Ecto neural progenitor cell (in vitro differentiated cells): Measurements from ENCODE around the gene CCL3.
"Not testable (repeated sequence)": the region's sequence is repeated elsewhere in the genome, so short reads cannot be mapped to it uniquely, and the experiment has no call there.

ENCODE experiments used
- DNase-seq: peaks from one replicate; pipeline ENCODE4 v3.0.0-alpha.2; 2018; ENCODE audit warnings: low spot score

The CCL3 gene

DNA sequence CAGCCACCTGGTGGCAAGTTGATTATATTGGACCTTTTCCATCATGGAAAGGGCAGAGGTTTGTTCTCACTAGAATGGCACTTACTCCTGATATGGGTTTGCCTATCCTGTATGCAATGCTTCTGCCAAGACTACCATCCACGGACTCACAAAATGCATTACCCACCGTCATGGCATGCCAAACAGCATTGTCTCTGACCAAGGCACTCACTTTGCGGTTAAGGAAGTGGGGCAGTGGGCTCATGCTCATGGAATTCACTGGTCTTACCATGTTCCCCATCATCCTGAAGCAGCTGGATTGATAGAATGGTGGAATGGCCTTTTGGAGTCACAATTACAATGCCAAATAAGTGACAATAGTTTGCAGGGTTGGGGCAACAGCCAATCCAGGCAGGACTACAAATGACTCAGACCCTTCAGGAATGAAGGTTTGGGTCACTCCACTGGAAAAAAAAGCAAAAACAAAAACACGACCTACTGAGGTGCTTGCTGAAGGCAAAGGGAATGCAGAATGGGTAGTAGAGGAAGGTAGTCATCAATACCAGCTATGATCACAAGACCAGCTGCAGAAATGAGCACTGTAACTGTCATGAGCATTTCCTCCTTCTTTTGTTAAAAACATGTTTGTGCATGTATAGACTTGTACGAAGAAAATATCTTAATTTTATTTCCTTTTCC lies 25.2 kb upstream of the CCL3 start:
- not testable (repeated sequence) for DNase-seq

DNA sequence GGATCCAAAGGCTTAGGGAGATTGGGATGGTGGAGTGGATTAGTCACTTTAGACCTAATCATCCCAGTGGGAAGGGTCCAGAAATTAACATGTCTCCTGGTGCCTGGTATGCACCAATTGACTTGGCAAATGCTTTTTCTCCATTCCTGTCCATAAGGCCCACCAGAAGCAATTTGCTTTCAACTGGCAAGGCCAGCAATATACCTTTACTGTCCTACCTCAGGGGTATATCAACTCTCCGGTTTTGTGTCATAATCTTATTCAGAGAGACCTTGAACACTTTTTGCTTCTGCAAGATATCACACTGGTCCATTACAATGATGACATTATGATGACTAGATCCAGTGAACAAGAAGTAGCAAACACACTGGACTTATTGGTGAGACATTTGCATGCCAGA lies 23.2 kb upstream of the CCL3 start:
- not testable (repeated sequence) for DNase-seq

DNA sequence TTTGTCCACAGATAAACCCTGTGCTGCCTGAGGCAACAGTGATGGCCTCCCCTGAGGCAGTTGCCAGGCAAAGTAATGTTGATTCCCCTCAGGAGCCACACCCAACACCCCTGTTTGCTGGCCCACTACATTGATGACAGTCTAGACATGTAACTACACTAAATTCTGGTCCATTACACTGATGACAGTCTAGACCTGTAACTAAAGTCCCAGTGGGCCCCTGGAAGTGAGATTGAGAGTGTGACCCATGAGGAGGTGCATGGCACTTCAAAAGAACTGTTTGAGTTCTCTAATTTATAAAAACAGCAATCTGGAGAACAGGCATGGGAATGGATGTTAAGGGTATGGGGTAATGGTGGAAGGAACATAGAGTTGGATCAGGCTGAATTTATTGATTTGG lies 22.6 kb upstream of the CCL3 start:
- no peak for DNase-seq

DNA sequence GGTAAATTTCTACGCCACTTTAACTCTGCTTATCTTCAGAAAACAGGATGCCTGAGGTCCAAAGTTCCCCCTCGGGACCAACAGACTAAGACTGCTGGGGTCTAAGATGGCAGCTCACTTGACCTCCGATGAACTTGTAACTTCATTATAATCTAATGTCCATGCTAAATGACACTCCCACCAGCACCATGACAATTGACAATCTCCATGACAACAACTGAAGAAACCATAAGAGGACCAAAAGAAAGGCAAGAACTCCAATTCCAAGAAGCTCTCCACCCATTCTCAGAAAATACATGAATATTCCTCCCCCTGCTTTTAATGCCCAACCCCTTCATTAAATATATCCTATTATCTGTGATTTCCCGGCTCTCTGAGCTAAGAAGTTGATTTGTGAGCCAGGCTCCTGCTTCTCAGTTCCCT lies 21.1 kb upstream of the CCL3 start:
- no peak for DNase-seq

DNA sequence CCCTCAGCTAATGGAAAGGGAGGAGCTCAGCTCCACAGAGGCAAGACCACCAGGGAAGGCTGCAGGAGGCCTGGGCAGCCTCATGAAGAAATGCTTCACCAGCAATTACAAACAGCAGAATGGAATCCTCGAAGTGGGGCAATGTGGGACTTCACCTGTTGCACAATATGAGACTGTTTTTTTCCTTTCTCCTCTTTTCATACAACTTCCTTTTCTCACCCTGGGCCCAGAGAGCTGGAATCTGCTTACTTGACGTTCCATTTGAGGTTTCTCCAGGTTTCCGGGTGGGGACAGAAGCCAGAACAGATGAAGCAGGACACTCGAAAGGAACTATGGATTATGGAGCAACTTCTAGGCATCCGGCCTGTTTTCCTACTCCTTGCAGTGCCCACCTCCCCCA lies 18.3 kb upstream of the CCL3 start:
- DNase-seq: not testable (repeated sequence)

DNA sequence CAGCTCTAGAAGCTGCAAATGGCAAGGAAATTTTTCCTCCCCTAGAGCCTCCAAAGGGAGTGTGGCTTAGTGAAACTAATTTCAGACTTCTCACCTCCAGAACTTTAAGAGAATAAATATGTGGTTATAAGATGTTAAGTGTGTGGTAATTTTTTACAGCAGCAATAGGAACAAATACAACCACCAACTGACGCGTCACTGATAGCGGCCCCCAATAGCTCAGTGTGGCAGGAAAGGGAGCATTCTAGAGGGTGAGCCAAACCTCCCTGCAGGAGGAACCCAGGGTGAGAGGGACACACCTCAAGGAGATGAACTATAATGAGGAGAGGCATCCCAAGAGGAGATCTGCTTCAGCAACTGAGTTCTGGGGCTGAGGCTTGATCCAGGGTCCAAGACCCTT lies 17.7 kb upstream of the CCL3 start:
- no peak for DNase-seq

DNA sequence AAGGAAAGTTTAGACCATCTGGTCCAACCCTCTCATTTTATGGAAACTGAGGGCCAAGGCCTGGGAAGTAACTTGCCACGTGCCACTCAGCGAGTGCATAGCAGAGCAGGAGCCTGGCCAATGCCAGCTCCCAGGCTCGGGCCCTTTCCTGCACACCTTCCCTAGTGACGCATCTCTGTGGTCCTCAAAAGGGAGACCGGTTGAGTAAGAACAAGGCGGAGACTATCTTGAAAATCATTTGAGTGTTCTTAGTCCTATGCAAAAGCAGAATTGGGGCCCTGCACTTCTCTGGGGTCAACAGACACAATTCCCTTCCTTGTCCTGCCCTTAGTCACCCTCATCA lies 16.5 kb upstream of the CCL3 start:
- no peak for DNase-seq

DNA sequence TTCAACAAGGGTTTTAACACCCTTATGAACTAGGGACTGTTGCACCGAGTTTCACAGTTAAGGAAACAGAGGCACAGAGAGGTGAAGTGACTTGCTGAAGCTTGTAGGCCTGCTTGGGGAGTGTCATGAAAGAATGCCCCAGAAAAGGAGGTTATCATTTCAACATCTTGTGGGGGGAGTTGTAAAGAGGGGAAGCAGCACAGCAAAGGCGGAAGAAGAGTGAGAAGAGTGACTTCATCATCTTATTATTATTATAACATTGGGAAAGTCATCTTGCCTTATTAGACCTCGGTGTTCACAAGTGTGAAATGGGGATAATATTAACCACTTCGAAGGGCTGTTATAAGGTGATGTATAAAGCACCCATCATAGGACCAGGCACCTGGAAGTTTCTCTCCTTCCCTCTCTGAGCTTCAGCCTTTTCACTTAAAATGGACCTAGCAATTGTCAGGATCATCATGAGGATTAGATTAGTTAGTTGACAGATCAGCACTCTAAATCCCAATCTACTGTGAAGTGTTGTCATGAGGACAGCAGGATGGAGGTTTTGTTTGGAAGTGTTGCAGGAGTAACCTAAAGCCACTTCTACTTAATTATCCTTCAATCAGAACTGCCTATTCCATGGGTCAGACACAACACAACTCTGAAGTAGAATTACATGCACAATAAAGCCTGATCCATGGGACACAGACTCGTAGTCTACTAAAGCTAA lies 16.0 kb upstream of the CCL3 start:
- no peak for DNase-seq

DNA sequence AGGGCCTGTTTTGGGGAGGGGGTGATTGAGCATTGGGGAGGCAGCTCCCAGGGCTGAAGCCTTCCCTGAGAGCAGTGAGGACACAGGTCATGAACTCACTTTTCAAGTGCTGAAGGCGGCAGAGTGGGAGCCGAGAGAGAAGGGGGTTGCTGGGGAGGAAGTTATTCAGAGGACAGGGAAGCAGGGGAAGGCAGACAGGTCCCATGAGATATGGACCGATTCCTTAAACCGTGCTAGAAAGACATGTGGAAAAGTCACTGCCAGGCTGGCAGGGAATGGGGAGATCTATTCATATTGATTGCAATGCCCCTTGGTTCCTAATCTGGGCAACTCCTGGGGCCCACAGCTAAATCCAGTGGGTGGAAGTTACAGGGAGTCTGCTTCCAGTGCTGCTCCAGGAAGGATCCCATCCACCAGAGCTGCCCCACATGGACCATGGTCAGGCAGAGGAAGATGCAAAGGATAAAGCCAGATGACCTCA lies 14.8 kb upstream of the CCL3 start:
- no peak for DNase-seq

DNA sequence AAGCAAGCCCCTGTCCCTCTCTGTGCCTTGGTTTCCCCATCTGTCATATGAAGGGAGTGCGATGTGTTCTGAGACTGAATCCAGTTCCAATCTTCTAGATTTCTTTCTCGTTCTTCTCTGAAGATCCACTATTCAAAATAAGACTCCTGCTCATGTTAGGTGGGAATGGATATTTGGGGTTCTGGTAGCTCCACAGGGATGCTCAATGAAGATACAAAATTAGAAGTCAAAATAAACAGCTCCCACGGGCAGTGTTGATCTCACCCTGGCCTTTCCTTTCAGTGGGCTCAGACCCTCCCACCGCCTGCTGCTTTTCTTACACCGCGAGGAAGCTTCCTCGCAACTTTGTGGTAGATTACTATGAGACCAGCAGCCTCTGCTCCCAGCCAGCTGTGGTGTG lies 14.3 kb upstream of the CCL3 start:
- not testable (repeated sequence) for DNase-seq

DNA sequence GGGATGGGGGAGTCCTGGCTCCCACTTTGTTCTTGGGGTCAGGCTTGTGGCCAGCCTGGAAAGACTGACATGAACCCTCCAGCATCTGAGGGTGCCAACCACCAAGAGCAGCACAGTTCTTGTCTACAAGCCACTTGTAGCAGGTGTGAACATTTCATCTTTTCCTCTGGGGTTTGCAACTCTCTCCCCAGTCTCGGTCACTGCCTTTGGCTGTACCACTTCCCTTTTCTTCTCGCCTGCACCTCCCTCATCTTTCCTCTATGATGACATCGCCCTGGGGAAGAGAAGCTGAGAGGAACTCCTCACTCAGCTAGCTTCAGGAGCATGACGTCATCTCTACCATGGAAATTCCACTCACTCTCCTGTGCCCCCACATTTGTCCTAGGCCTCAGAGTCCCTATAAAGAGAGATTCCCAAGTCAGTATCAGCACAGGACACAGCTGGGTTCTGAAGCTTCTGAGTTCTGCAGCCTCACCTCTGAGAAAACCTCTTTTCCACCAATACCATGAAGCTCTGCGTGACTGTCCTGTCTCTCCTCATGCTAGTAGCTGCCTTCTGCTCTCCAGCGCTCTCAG lies 13.5 kb upstream of the CCL3 start, which contains the start of gene CCL4:
CCL4 (plus strand) TSS at position 427 of the 575 bp plus-strand sequence; CDS start at position 506, 79 bp downstream.
- DNase-seq: not testable (repeated sequence)

DNA sequence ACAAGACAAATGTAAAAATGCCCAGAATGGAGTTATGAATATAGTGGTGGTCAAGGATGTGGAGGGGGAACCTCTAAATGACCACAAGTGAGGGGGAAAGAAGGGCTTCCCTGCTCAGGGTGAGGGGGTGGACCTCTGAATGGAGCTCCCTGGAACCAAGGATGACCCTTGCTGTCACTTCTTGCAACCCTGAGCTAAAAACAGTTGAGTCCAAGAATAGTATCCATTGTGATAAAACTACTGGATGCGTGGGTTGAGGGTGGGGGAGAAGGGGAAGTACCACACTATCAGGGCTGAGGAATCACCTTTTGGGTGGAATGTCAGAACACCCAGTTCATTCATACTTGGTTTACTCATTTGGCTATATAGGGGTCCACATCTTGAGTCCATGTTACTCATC lies 9.1 kb upstream of the CCL3 start:
- DNase-seq: not testable (repeated sequence)

DNA sequence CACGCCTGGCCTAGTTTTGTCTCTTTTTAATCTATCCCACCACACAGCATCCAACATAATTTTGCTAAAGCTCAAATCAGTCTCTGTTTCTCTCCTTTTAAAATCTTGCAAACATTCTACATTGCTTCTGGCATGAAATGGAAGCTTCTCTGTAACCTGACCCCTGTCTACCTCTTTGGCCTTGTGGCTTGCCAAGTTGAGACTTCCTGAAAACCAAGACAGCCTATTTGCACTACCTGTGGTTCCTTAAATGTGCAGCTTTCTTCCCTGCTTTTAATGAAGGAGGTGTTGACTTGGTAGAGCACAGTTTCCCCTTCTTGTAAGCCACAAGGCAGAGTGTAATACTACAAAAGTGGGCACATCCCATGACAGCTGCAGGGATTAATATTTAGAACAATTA lies 6.0 kb upstream of the CCL3 start:
- DNase-seq: no peak

DNA sequence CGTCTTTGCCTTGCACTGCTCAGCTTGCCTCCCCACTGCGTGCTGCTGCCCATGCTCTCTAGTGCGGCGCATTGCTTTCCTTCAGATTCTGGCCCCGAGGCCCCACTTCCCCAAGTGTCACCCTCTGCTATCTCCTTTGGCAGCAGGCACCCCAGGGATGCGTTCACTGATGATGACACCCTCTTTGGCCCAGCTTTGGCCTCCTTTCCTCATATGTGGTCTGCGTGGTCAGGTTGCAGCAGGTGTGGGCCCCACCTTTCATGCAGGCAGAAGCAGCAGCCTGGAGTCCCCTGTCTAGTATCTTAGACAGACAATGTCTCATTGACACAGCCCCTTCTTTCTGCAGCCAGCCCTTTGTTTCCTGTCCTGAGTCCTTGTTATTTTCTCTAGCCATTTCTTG lies 4.8 kb upstream of the CCL3 start:
- no peak for DNase-seq

DNA sequence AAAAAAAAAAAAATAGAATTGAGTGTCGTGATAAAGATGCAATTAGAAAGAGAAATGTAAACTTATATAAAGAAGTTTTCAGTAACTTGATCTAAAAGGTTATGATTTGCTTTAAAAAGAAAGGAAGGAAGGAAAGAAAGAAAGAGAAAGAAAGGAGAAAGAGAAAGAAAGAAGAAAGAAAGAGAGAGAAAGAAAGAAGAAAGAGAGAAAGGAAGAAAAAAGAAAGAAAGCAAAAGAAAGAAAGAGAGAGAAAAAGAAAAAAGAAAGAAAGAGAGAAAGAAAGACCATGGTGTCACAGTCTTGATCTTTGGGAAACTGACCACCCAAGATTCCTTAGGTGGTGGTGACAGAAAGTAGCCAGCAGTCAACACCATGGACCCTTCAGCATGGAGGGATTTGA lies 4.3 kb upstream of the CCL3 start:
- no peak for DNase-seq

DNA sequence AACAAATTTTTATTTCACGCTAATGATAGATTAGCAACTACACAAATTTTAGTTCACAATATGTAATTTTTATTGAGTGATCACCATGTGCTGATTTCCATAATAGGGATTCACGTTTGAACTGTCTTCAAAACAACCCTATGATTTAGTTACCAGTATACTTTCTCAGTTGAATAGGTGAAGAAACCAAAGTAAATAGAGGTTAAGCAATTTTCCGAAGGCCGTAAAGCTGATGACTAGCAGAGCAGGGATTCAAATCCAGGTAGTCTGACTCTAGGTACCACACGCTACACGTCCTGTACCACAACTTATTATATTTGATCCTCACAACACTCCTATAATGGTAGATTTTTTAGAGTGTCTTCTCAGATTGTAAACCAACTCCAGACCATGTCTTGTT lies 2.8 kb upstream of the CCL3 start:
- not testable (repeated sequence) for DNase-seq

DNA sequence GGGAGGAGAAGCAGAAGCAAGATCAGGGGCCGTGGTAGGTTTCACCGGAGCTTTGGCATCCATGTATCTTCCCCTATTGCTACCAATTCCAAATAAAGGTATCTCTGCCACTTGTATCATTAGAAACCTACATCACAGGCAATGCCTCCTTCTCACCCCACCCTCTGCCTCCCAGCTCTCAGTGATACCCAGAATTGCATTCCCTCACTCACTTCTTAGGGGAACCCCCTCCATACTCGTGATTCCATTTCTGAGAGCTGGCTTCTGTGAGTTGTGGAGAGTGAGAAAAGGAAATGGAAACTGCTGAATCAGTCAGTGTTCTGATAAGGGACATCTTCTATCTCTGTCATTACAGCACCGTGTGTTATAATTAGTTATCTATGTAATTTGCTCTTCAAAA lies 2.3 kb upstream of the CCL3 start:
- no peak for DNase-seq

DNA sequence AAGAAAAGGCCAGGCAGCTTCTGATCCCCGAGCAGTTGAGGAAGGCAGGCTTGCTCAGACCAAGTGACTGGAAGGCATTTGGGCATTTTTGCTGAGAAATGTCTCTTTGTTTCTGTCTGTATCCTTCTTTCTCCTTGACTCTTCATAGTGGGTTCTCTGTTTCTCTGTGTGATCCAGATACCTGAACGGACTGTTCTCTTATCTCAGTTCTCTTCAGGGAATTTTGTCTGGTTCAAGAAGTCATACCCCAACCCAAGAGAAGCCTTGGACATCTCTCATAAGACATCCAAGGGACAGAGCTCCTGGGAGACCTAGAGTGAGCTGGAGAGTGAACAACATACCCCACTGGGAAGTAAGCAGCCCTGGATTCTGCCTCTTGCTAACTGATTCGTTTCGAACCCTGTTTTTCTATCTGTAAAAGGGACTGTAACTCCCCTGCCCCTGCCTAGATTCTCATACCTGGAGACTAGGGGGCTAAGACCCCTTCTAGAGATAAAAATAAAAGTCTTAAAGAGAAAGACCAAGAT lies 541 bp downstream of the CCL3 start:
- no peak for DNase-seq

DNA sequence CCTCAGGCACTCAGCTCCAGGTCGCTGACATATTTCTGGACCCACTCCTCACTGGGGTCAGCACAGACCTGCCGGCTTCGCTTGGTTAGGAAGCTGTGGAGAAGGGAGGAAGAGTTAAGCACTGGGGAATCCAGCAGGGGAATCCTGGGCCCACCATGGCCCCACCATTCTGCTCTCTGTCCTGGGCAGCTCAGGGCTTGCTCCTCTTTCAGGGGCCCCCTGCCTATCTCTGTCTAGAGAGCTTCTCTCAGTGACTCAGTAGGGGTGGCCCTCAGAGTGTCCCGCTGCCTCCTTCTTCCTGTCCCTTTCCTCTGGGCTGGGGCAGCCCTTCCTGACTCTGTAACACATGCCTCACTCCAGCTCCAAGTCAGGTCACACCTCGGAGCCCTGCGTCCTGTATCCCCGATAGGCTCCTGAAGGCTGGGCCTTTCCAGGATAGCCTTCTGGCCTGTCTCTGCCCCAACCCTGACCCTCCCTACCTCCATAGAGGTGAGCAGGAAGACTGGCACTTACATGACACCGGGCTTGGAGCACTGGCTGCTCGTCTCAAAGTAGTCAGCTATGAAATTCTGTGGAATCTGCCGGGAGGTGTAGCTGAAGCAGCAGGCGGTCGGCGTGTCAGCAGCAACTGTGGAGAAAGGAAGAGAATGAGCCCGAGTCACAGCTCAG lies 1.1 kb downstream of the CCL3 start:
- no peak for DNase-seq

DNA sequence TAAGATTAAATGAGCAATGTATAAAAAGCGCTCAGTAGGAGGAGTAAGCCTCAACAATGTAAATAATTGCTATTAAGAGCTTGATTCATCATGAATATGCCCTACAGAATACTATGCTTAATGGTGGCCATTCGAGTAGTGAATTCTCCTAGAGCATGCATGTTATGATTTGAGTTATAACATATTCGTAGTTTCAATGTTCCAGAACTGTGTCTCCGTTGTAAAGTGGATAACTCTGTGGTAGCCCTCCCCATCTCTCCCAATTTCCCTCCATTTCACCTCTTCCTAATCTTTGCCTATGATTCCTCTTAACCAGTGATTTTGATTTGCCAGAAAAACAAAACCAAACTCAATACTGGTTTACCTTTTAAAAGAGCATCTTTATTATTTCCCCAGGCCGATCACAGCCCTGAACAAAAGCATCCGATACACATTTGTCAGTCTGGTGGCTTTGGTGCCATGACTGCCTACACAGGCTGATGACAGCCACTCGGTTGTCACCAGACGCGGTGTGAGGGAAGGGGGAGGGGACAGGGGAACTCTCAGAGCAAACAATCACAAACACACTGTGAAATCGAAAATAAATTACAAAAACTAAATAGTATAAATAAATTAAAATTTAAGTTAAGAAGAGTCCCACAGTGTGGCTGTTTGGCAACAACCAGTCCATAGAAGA lies 1.9 kb downstream of the CCL3 start:
- not testable (repeated sequence) for DNase-seq

DNA sequence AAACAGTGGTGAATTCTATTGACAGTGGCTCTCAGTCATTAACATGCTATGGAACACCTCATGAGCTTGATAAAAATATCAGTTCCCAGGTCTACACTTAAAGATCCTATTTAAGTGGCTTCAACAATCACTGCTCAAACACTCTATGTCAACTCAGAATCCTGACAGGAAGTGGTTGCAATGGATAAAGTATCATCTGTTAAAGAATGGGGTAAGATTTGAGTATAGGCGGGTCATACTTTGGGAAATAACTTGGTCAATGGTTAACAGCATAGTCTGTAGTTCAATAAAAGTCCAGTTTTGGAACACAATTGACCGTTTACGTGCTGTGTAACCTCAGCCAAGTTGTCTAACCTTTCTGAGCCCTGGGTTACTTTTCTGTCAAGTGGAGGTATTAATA lies 2.5 kb downstream of the CCL3 start:
- DNase-seq: not testable (repeated sequence)

DNA sequence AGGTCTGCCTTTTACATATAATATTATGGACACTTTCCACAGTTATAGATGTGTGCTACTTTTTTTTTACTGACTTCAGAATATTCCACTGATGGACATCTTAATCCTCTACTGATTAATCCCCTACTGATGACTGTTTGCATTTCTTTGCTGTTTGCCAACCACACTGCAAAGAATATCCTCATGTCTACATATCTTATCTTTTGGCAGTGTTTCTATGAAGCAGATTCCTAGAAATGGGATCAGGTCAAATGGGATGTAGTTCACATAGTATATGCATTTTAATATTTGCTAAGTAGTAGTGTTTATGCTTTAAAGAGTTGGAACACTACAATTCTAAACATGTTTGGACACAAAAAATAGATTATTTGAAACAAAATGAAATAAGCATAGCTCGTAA lies 3.2 kb downstream of the CCL3 start:
- DNase-seq: no peak
